ENCODE results near the gene ZNF524.

ZNF524 gene

DNA sequence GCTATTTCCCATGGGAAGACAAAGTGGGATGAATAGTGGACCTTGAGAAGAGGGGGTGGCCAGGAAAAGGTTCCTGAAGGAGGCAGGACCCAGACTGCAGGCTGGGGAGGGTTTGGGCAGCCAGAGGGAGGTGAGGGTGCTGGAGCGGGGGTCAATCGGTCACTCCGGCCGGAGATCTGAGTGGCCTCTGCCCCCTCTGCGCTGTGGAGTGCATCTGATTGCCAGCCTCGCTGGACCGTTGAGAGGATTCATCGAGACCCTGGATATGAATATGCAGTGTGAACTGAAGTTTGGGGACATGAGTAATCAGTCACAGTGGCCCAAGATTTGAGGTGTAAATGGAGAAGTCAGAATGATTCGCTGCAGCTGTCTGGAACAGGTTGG is 35.2 kb downstream of the ZNF524 start:
- H3K9me2 ChIP-seq (replicated peaks; ENCODE audit: control insufficient read depth, low read length), result no peaks in the 10 kb centered on the region
- H3K4me1 ChIP-seq (ENCODE audit: control insufficient read depth, low read length), result peaks cover 56% of the 10 kb centered on the region
- H3K79me2 ChIP-seq (ENCODE audit: control insufficient read depth, low read length), result peaks cover 52% of the 10 kb centered on the region
- peak overlapping the region; percentile 56 for H3K27ac ChIP-seq (ENCODE audit: low read depth, low read length)
- peak overlapping the region; percentile 86 for H3K4me3 ChIP-seq (ENCODE audit: low read length)
- TF ChIP-seq, protein P1, sequence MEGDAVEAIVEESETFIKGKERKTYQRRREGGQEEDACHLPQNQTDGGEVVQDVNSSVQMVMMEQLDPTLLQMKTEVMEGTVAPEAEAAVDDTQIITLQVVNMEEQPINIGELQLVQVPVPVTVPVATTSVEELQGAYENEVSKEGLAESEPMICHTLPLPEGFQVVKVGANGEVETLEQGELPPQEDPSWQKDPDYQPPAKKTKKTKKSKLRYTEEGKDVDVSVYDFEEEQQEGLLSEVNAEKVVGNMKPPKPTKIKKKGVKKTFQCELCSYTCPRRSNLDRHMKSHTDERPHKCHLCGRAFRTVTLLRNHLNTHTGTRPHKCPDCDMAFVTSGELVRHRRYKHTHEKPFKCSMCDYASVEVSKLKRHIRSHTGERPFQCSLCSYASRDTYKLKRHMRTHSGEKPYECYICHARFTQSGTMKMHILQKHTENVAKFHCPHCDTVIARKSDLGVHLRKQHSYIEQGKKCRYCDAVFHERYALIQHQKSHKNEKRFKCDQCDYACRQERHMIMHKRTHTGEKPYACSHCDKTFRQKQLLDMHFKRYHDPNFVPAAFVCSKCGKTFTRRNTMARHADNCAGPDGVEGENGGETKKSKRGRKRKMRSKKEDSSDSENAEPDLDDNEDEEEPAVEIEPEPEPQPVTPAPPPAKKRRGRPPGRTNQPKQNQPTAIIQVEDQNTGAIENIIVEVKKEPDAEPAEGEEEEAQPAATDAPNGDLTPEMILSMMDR (IDR thresholded peaks at IDR 0.05; ENCODE audit: low read depth, low read length, poor library complexity, severe bottlenecking), result no peak
- no peak for TF ChIP-seq EZH2phosphoT487 (IDR thresholded peaks at IDR 0.05; ENCODE audit: borderline replicate concordance, low read length)
- H3F3A ChIP-seq (ENCODE audit: control insufficient read depth, insufficient read depth), result peaks cover 16% of the 10 kb centered on the region
- H3K27me3 ChIP-seq (ENCODE audit: control insufficient read depth, low read length), result no peaks in the 10 kb centered on the region
- H3K36me3 ChIP-seq (ENCODE audit: control insufficient read depth, low read length), result peaks cover 26% of the 10 kb centered on the region
- no peaks in the 10 kb centered on the region for H3K9me3 ChIP-seq (ENCODE audit: control insufficient read depth, insufficient read depth, low read length)
- H3K4me2 ChIP-seq (ENCODE audit: low read length), result peak overlapping the region; percentile 96
- peaks cover 3% of the 10 kb centered on the region; the same call in 1 of the 2 replicates for H4K20me1 ChIP-seq (ENCODE audit: control insufficient read depth, insufficient read depth, low read depth, low read length)

DNA sequence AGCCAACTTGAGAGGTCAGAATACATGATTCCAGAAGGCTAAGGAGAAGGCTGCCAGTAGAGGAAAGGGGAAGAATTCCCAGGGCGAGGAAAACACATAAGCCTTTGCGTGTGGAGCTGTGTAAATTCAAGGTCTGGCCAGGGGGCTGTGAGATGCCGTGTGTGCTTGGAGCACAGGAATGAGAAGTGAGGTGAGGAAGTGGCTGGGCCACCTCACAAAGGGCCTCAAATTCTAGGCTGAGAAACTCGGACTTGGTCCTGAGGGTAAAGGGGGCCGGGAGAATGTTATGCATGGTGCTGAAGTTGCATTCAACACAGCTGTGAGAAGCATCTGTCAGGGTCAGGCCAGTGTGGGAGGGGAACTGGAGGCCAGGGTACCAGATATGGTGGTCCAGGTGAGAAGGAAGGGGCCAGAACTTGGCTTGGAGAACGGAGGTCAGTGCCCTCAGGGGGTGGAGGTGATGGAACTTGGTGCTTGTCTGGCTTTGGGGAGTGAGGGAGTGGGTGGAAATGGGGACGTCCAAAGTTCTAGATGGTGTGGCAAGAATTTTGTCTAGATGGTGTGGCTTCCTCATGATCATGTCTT is 35.9 kb downstream of the ZNF524 start:
- Histone ChIP-seq H3K9me2 (replicated peaks; ENCODE audit: control insufficient read depth, low read length) (no peaks in the 10 kb centered on the region), H3K79me2 (ENCODE audit: control insufficient read depth, low read length) (peaks cover 52% of the 10 kb centered on the region), H3K27ac (ENCODE audit: low read depth, low read length) (no peak overlapping the region)

DNA sequence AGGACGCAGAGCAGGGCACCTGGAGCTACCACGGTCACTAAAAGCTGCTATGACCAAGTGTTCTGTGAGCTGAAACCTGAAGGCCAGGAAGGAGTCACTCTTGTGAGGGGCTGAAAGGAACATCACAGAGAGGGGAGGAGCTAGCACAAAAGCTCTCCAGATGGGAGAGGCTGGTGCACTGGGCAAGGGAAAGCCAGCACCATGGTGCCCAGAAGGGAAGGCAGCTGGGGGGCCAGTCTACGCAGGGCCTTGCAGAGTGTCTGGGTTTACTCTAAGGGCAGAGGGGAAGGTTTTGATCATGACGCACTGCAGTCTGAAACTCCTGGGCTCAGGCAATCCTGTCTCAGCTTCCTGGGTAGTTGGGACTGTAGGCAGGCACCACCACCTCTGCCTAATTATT is 36.6 kb downstream of the ZNF524 start:
- no peaks in the 10 kb centered on the region for H3K9me2 ChIP-seq (replicated peaks; ENCODE audit: control insufficient read depth, low read length)
- peaks cover 3% of the 10 kb centered on the region; the same call in 1 of the 2 replicates for H4K20me1 ChIP-seq (ENCODE audit: control insufficient read depth, insufficient read depth, low read depth, low read length)
- H3K4me2 ChIP-seq (ENCODE audit: low read length), result peak overlapping the region; percentile 96
- H3K4me3 ChIP-seq (ENCODE audit: low read length), result peak overlapping the region; percentile 86
- H3K79me2 ChIP-seq (ENCODE audit: control insufficient read depth, low read length), result peaks cover 58% of the 10 kb centered on the region
- peaks cover 59% of the 10 kb centered on the region for H3K4me1 ChIP-seq (ENCODE audit: control insufficient read depth, low read length)
- H3K36me3 ChIP-seq (ENCODE audit: control insufficient read depth, low read length), result peaks cover 30% of the 10 kb centered on the region
- no peak overlapping the region for H3K27ac ChIP-seq (ENCODE audit: low read depth, low read length)
- H3K9me3 ChIP-seq (ENCODE audit: control insufficient read depth, insufficient read depth, low read length), result no peaks in the 10 kb centered on the region
- H3K27me3 ChIP-seq (ENCODE audit: control insufficient read depth, low read length), result no peaks in the 10 kb centered on the region
- no peak for TF ChIP-seq EZH2phosphoT487 (IDR thresholded peaks at IDR 0.05; ENCODE audit: borderline replicate concordance, low read length)
- TF ChIP-seq, protein P1 (IDR thresholded peaks at IDR 0.05; ENCODE audit: low read depth, low read length, poor library complexity, severe bottlenecking), result no peak
- peaks cover 25% of the 10 kb centered on the region for H3F3A ChIP-seq (ENCODE audit: control insufficient read depth, insufficient read depth)

More for the DNA sequence above, 35.9 kb downstream of the ZNF524 start:
- Histone ChIP-seq H3K36me3 (ENCODE audit: control insufficient read depth, low read length) (peaks cover 26% of the 10 kb centered on the region), H4K20me1 (ENCODE audit: control insufficient read depth, insufficient read depth, low read depth, low read length) (peaks cover 3% of the 10 kb centered on the region; the same call in 1 of the 2 replicates), H3K9me3 (ENCODE audit: control insufficient read depth, insufficient read depth, low read length) (no peaks in the 10 kb centered on the region), H3K27me3 (ENCODE audit: control insufficient read depth, low read length) (no peaks in the 10 kb centered on the region), H3K4me1 (ENCODE audit: control insufficient read depth, low read length) (peaks cover 60% of the 10 kb centered on the region), H3K4me3 (ENCODE audit: low read length) (peak overlapping the region; percentile 86), H3K4me2 (ENCODE audit: low read length) (peak overlapping the region; percentile 96), H3F3A (ENCODE audit: control insufficient read depth, insufficient read depth) (peaks cover 20% of the 10 kb centered on the region)
- TF ChIP-seq, protein P1 (IDR thresholded peaks at IDR 0.05; ENCODE audit: low read depth, low read length, poor library complexity, severe bottlenecking), result no peak
- no peak for TF ChIP-seq EZH2phosphoT487 (IDR thresholded peaks at IDR 0.05; ENCODE audit: borderline replicate concordance, low read length)
